Stimulated activated CD8-positive, alpha-beta memory T cell treated with anti-CD3 and anti-CD28 coated beads, Interleukin-7, amount 100 ng/mL, for 24 hours (primary cell): ENCODE results near the gene PARD3.
"Not testable (repeated sequence)": the region's sequence is repeated elsewhere in the genome, so short reads cannot be mapped to it uniquely, and the experiment has no call there.

Experiments used
- DNase-seq: peaks from one replicate; pipeline ENCODE4 v3.0.0-alpha.2; 2020; ENCODE audit warnings: low read depth

PARD3 gene

DNA sequence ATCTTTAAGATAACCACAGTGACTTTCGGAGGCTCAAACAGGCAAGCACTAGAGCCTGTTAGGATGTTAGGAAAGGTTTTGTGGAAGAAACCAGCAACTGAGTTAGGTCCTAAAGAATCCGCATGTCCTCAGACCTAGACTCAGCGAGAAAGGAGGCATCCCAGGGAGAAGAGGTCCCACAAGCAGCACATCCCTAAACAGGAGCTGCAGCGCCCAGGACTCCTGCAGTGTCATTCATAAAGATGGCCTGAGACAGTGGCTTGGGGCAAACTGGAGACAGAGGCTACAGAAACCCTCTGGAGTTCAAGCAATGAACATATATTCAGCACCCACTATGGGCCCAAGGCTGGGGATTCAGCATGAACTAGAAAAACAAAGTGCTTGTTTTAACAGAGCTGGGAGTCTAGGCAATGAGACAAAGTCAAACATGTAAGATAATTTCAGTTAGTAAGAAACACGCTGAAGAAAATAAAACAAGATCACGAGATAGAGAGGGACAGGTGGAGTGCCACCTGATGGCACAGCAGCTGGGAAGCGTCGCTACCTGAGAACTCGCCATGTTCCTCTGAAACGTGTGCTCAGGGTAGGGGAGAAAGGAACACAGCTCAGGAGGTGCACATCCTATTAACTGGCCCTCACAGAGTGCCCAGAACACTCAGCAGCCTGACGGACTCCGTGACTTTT, 48.1 kb downstream of the PARD3 start:
- DNase-seq: no peak

GRCh38 chr10:34766266-34766600, 48.9 kb downstream of the PARD3 start:
- no peak for DNase-seq

DNA sequence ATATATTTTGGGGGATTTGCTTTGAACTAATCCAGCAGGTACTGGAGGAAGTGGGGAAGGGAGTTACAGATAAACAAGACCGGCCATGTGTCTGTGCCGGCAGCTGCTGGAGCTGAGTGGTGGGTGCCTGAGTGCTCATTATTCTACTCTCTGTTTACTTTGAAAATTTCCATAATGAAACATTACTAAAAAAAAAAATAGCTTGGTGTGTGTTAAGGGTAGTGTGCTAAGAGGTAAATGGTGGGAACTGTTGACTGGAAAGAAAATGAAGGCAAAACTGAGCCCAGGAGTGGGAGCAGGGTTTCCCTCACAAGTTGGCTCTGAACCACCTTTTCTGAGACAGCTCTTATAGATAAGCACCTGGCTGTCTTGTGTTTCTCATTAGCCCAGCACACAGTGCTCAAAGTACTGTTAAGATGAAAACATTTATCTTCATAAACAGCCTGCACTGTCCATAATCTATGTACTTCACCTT, 50.6 kb downstream of the PARD3 start:
- no peak for DNase-seq

DNA sequence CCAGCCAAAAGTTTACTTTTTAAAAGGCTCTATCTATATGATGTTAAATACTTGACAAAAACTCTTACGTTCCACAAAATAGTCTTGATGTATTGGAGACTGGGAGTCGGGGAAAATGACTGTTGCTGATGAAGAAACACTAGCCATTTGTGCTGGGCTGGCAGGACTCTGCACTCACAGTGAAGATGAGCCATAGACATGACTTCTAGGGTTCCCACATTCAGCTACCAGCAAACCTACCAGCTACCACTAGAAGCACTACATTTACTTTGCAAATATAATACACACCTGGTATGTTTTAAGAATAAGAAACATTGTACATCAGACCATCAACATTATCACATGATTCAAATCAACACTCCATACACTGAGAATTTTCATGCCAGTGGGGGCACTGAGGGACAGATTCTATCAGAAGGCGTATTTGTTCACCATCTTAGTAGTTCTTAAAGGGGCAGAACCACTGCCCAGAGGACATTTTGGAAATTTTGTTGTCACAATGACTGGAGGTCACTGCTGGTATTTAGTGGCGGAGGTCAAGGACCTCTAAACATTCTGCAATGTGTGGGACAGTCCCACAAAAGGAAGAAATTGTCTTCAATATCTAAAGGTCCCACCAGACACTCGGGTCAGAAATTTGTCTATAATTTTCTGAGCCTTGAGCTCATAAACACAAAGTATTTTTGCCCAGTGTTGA, 52.3 kb downstream of the PARD3 start:
- DNase-seq: no peak

DNA sequence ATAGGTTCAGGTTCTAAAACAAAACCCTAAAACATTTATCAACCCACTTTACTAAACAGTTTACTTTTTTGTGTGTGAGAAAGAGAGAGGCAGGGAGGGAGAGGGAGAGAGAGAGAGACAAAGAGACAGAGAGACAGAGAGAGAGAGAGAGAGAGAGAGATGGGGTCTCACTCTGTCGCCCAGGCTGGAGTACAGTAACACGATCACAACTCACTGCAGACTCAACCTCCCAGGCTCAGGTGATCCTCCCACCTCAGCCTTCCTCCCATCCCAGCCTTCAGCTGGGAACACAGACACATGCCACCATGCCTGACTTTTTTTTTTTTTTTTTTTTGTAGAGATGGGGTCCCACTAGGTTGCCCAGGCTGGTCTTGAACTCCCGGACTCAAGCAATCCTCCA, 52.9 kb downstream of the PARD3 start:
- no peak for DNase-seq

DNA sequence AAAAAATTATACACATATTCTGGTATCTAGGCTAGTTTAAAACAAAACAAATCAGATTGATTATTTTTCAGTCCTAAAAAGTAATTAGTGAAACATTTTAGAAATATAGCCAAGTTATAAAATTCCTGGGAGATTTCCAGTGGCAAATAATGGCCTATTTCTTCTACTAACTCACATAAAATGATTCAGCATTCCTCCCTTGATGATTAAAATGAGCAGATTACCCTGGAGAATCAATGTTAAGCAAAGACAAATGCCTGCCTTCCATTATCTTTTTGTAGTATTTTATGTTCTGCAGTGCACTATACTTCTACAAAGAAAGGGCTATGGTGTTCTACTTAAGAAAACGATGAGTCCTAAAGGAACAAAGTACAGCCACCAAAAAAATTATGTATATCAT, 53.6 kb downstream of the PARD3 start:
- no peak for DNase-seq

GRCh38 chr10:34760606-34761005, 54.5 kb downstream of the PARD3 start:
- no peak for DNase-seq

DNA sequence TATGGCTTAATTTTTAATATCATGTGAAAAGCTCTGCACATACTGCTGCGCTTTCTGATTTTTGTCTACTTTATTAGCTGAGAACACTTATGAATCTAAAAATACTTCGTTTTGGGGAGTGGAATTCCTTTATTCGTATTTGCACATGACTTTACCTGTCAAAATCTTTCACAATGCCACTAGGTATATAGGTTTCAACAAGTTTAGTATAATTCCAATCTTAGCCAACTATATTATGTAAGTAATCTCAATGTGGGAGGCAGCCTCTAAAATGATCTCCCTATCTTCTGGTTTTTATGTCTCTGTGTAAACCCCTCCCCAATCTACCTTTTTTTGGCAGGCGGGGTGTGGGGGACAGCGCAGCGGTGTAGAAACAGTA, 55.3 kb downstream of the PARD3 start:
- no peak for DNase-seq

GRCh38 chr10:34759161-34759836, 55.8 kb downstream of the PARD3 start:
- no peak for DNase-seq

DNA sequence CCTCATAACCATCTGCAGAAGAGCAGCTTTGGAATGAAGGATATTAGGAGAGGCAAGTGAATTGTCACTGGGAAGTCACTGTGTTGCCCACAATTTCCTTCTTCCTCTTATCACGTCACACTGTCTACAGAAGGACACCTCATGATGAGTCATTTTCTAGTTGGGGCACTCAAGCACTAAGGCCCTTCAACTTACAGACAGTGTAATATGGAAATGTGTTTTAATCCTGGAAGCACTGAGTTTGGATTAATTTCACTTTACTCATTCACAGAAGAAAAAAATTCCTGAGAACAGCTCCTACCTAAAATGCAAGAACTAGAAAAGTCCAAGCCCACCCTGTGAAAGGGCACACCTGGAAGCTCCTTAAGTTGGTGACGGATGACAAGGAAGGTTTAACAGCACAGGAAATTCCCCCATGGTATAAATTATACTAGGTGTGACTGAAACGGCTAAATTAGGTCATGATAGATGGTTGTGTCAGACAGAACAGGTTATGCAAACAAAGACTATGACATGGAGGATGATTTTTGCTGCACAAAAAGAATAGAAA, 56.6 kb downstream of the PARD3 start:
- DNase-seq: no peak

- DNase-seq: no peak
Measured at GRCh38 chr10:34757933-34758332, 57.2 kb downstream of the PARD3 start.

DNA sequence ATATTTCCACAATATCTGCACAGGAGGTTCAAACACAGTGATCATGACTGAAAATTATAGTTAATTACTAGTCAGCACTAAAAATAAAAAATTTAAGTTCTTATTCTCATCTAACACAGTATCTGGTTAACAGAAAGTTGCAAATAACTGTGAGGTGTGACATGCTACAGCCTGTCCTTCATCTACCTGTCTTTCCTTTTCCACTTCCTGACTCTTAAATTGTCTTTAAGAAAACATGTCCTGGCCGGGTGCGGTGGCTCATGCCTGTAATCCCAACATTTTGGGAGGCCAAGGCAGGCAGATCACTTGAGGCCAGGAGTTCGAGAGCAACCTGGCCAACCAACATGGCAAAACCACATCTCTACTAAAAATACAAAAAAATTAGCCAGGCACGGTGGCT, 57.9 kb downstream of the PARD3 start:
- not testable (repeated sequence) for DNase-seq

GRCh38 chr10:34756584-34756983, 58.5 kb downstream of the PARD3 start:
- DNase-seq: no peak

DNA sequence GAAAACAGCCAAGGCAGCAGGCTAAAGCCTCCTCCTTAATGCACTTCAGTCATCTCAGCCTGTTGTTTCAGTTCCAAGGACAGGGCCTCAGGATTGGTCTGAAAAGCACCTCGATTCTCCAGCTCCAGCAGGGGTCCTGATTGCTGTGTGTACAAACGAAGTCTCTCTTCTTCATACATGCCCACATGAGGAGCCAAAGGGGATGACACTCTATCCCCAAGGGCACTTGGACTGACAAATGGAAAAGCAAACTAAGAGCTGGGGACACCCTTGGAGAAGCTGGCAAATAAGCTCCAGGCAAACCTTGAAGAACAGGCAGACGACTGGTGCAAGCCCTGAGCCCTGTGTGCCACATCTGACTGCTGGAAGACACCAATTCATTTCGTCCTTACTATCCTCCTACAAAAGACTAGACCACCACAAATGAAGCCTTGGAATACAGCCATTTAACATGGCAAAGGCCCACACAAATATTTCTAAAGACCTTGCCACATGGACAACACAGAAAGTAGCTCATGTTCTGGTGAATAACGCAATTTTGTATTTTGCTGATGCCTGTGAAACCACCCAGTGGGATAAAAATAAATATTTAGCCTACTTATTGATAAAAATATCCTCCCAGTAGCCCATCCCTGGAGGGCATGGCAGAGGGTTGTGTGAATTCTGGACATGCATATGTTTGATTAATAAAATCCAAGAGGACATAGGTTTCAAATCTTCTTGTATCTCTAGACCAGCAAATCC, 61.9 kb downstream of the PARD3 start:
- DNase-seq: no peak

DNA sequence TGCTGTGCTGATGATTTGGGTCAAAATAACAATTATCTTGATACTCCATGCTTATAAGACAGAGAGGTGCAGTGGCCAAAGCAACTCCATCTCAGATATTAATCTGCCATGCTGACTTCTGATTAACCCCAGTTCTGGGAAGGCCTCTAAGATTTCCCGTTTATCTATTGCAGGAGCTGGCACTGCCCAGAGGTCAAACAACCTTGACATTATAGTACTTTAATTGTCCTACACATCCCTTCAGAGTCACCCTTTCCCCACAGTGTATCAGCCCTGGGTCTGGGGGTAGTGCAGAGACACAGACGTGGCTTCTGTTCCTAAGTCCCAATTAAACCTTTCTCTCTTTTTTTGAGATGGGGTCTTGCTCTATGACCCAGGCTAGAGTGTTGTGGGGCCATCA, 63.8 kb downstream of the PARD3 start:
- DNase-seq: no peak

- DNase-seq: not testable (repeated sequence)
Measured at GRCh38 chr10:34750795-34751194, 64.3 kb downstream of the PARD3 start.

DNA sequence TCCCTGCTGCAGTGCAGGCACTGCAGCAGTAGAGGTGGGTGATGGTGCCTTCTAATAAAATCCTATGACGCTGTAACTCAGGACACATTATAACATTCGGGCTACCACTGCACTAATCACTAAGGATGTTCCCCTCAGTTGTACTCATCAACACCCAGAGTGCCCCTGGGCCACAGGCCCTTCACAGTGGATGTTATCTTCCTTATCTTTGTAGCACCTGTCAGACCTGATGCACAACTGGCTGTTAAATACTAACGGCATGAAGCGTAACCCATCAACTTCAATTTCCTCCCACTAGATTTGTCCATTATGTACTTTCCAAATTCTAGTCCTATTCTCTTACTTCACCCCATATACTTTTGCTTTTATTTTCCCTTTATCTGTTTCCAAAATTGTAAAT, 66.3 kb downstream of the PARD3 start:
- no peak for DNase-seq

DNA sequence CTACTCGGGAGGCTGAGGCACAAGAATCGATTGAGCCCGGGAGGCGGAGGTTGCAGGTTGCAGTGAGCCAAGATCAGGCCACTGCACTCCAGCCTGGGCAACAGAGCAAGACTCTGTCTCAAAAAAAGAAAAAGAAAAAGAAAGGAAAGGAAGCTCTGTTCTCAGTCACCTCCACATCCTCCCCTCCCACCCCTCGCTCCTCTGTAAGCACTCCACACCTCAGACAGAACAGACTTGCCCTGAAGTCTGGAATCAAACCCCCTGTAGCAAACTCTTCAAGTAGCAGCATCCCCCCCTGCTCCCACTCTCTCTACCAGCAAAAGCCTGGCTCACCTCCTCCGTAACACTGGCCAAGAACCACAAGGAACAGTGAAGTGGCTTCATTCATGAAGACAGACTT, 66.7 kb downstream of the PARD3 start:
- DNase-seq: no peak

DNA sequence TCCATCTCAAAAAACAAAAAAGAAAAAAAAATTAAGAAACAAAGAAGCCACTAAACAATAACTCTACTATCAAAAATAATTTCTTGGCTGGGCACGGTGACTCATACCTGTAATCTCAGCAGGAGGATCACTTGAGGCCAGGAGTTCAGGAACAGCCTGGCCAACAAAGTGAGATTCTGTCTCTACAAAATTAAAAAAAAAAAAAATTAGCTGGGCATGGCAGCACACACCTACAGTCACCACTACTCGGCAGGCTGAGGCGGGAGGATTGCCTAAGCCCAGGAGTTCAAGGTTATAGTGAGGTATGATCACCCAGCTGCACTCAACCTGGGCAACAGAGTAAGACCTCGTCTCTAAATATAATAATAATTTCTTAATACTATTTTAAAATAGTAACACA, 69.0 kb downstream of the PARD3 start:
- no peak for DNase-seq

DNA sequence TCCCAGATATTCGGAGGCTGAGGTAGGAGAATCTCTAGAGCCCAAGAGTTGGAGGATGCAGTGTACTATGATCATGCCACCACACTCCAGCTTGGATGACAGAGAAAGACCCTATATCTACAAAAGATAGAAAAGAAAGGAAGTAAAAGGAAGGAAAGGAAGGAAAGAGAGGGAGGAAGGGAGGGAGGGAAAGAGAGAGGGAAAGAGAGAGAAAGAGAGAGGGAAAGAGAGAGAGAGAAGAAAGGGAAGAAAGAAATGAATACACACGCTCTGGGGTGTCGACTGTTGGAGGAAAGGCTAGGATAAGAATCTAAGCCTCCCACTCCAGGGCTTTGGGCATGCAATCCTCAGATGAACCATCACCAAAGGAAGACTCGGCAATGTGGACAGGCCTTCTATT, 69.9 kb downstream of the PARD3 start:
- DNase-seq: no peak

- DNase-seq: no peak
Measured at GRCh38 chr10:34744590-34744989, 70.5 kb downstream of the PARD3 start.

DNA sequence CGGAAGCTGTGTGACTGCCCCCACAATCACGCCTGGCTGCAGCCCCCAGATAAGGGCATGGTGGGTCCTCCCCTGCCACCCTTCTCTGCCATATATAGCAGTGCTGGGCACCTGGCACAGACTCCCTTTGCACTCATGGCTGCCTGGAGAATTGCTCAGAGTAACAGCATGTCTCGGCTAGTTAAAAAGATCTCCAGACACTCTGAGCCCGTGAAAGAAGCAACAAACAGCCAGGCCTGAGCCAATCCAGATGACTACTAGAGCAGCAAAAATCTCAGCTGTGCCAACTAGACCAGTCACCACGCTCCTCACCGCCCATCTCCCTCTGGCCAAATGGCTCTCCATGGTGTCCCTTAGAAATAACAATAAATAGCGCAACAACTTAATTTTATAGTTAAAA, 71.3 kb downstream of the PARD3 start:
- no peak for DNase-seq
